Measurements from ENCODE around the gene PMAIP1.

GRCh38 chr18:59939127-59939526 is 39.3 kb downstream of the PMAIP1 start:
- no peak for TF ChIP-seq FOXM1 (IDR thresholded peaks at IDR 0.05; ENCODE audit: borderline replicate concordance)
- TF ChIP-seq ELF4 (IDR thresholded peaks at IDR 0.05) = no peak
- no peak for TF ChIP-seq TARDBP (IDR thresholded peaks at IDR 0.05)
- no peak for TF ChIP-seq SUZ12 (IDR thresholded peaks at IDR 0.05)
- no peak for TF ChIP-seq HDGF (IDR thresholded peaks at IDR 0.05; ENCODE audit: borderline replicate concordance)
- TF ChIP-seq FOXK2 (IDR thresholded peaks at IDR 0.05) = no peak
- no peak for TF ChIP-seq NFRKB (IDR thresholded peaks at IDR 0.05)
- TF ChIP-seq FOXA1 (IDR thresholded peaks at IDR 0.05) = no peak
- TF ChIP-seq LEF1 (IDR thresholded peaks at IDR 0.05; ENCODE audit: borderline replicate concordance) = no peak
- TF ChIP-seq ZNF384 (IDR thresholded peaks at IDR 0.05) = no peak
- TF ChIP-seq PKNOX1 (IDR thresholded peaks at IDR 0.05) = no peak
- no peak for TF ChIP-seq SP1 (IDR thresholded peaks at IDR 0.05)
- no peak for TF ChIP-seq L3MBTL2 (conservative IDR thresholded peaks at IDR 0.05)
